HG03066 (cell line): ENCODE measurements around the gene SRC.

Experiments used
- ATAC-seq: cut with Tn5 transposase; IDR thresholded peaks from one replicate; pipeline ENCODE4 v1.9.1; 2021; ENCODE audit warnings: low read depth; ENCODE audit not compliant: unreplicated experiment

SRC gene

GRCh38 chr20:37379967-37380828 lies 34.3 kb downstream of the SRC start:
- no peak for ATAC-seq

GRCh38 chr20:37380864-37381579 lies 35.1 kb downstream of the SRC start:
- no peak for ATAC-seq

- ATAC-seq = no peak
Observed at GRCh38 chr20:37381621-37382471, 35.9 kb downstream of the SRC start.

- no peak for ATAC-seq
Observed at GRCh38 chr20:37382482-37383120, 36.7 kb downstream of the SRC start.

- ATAC-seq = no peak
Observed at GRCh38 chr20:37383229-37383989, 37.5 kb downstream of the SRC start.

- no peak for ATAC-seq
Observed at GRCh38 chr20:37384683-37385174, 38.8 kb downstream of the SRC start.

GRCh38 chr20:37385176-37385575 lies 39.2 kb downstream of the SRC start:
- no peak for ATAC-seq

- ATAC-seq = no peak
Observed at GRCh38 chr20:37385659-37386504, 39.9 kb downstream of the SRC start.

- ATAC-seq = no peak
Observed at GRCh38 chr20:37386505-37387251, 40.7 kb downstream of the SRC start.

GRCh38 chr20:37387519-37388269 lies 41.8 kb downstream of the SRC start:
- ATAC-seq = no peak

- no peak for ATAC-seq
Observed at GRCh38 chr20:37388831-37389230, 42.9 kb downstream of the SRC start.

- ATAC-seq = no peak
Observed at GRCh38 chr20:37389241-37389747, 43.4 kb downstream of the SRC start.

GRCh38 chr20:37389844-37390275 lies 43.9 kb downstream of the SRC start:
- ATAC-seq = no peak

- no peak for ATAC-seq
Observed at GRCh38 chr20:37390503-37390890, 44.6 kb downstream of the SRC start.

GRCh38 chr20:37390891-37391525 lies 45.1 kb downstream of the SRC start:
- no peak for ATAC-seq

- no peak for ATAC-seq
Observed at GRCh38 chr20:37392441-37393195, 46.7 kb downstream of the SRC start.
